Stimulated activated CD8-positive, alpha-beta memory T cell treated with anti-CD3 and anti-CD28 coated beads, Interleukin-4, amount 100 ng/mL, for 24 hours (primary cell): ENCODE measurements around the gene KLHL21.
"Not testable (repeated sequence)": the region's sequence is repeated elsewhere in the genome, so short reads cannot be mapped to it uniquely, and the experiment has no call there.

Source experiments
- DNase-seq: peaks from one replicate; pipeline ENCODE4 v3.0.0-alpha.2; 2020; ENCODE audit warnings: low read depth

The KLHL21 gene

GRCh38 chr1:6600410-6601048 lies 2.1 kb downstream of the KLHL21 start:
- DNase-seq, result no peak

- not testable (repeated sequence) for DNase-seq
These were observed 2.7 kb downstream of the KLHL21 start for GRCh38 chr1:6599991-6600390.

GRCh38 chr1:6599141-6599975 lies 3.3 kb downstream of the KLHL21 start:
- no peak for DNase-seq

- DNase-seq, result no peak
These were observed 4.9 kb downstream of the KLHL21 start for GRCh38 chr1:6597777-6598131.

GRCh38 chr1:6596886-6597776 lies 5.5 kb downstream of the KLHL21 start:
- DNase-seq, result no peak

- no peak for DNase-seq
These were observed 6.3 kb downstream of the KLHL21 start for GRCh38 chr1:6596351-6596750.

GRCh38 chr1:6594977-6595740 lies 7.5 kb downstream of the KLHL21 start:
- no peak for DNase-seq

- DNase-seq, result no peak
These were observed 8.9 kb downstream of the KLHL21 start for GRCh38 chr1:6593810-6594209.

- DNase-seq, result no peak
These were observed 9.6 kb downstream of the KLHL21 start for GRCh38 chr1:6592865-6593593.

- DNase-seq, result no peak
These were observed 10.2 kb downstream of the KLHL21 start for GRCh38 chr1:6592441-6592840.

- DNase-seq, result no peak
These were observed 11.0 kb downstream of the KLHL21 start for GRCh38 chr1:6591644-6592043.

- no peak for DNase-seq
These were observed 11.4 kb downstream of the KLHL21 start for GRCh38 chr1:6591222-6591621.

GRCh38 chr1:6590046-6590445 lies 12.6 kb downstream of the KLHL21 start:
- DNase-seq, result no peak

- no peak for DNase-seq
These were observed 13.7 kb downstream of the KLHL21 start for GRCh38 chr1:6588893-6589520.

- DNase-seq, result no peak
These were observed 14.4 kb downstream of the KLHL21 start for GRCh38 chr1:6588128-6588892.

GRCh38 chr1:6587261-6588005 lies 15.2 kb downstream of the KLHL21 start:
- DNase-seq, result no peak

GRCh38 chr1:6586404-6586816 lies 16.3 kb downstream of the KLHL21 start:
- DNase-seq, result no peak

- DNase-seq, result no peak
These were observed 16.8 kb downstream of the KLHL21 start for GRCh38 chr1:6585841-6586240.

- no peak for DNase-seq
These were observed 17.5 kb downstream of the KLHL21 start for GRCh38 chr1:6585081-6585722.
